ENCODE data around the gene TENT5C.

- TF ChIP-seq CTCF (conservative IDR thresholded peaks at IDR 0.05 in 1 of 2, IDR thresholded peaks at IDR 0.05 in 1 of 2; ENCODE audit: extremely low read depth in 1 of 2, insufficient read depth in 1 of 2, low read depth in 1 of 2, low read length in 2 of 2), result no peak
- TF ChIP-seq EZH2 (IDR thresholded peaks at IDR 0.05; ENCODE audit: borderline replicate concordance, low read length), result no peak
Measured at GRCh38 chr1:117663156-117663902, 57.5 kb downstream of the TENT5C start.

Data from mammary epithelial cell (primary cell).